H9 (cell line): ENCODE results near the gene RLN3. TPM values are rescaled to one million over a fixed set of nuclear protein-coding genes. Genes with fewer than 3 reads are reported as not detected.

Source experiments
- DNase-seq: peaks from one replicate; pipeline ENCODE4 v3.0.0-alpha.2; 2017
- H2AFZ ChIP-seq: one replicate; pipeline ENCODE4 v1.6.1; 2013; ENCODE audit warnings: mild to moderate bottlenecking, low read length, control low read depth, moderate library complexity
- H2AK5ac ChIP-seq: 2 replicates; pipeline ENCODE4 v1.6.1; 2013; ENCODE audit warnings: low read length, control low read depth, mixed read lengths; ENCODE audit not compliant: insufficient read length
- H2BK120ac ChIP-seq: one replicate; pipeline ENCODE4 v1.6.1; 2013; ENCODE audit warnings: low read depth, mild to moderate bottlenecking, low read length, control low read depth, inconsistent platforms; ENCODE audit not compliant: poor library complexity, severe bottlenecking
- H2BK12ac ChIP-seq: 2 replicates; pipeline ENCODE4 v1.6.1; 2013; ENCODE audit warnings: low read length, control low read depth, mixed read lengths, low read depth; ENCODE audit not compliant: insufficient read length
- H2BK15ac ChIP-seq: 2 replicates; pipeline ENCODE4 v1.6.1; 2013; ENCODE audit warnings: low read depth, low read length, control low read depth
- H2BK20ac ChIP-seq: one replicate; pipeline ENCODE4 v1.6.1; 2013; ENCODE audit warnings: low read depth, mild to moderate bottlenecking, low read length, control low read depth, inconsistent platforms; ENCODE audit not compliant: poor library complexity, severe bottlenecking
- H2BK5ac ChIP-seq: 2 replicates; pipeline ENCODE4 v1.6.1; 2013; ENCODE audit warnings: low read length, control low read depth, mixed read lengths; ENCODE audit not compliant: insufficient read length
- H3K14ac ChIP-seq: 2 replicates; pipeline ENCODE4 v1.6.1; 2013; ENCODE audit warnings: low read length, control low read depth; ENCODE audit not compliant: insufficient read depth
- H3K18ac ChIP-seq: 2 replicates; pipeline ENCODE4 v1.6.1; 2013; ENCODE audit warnings: low read depth, mild to moderate bottlenecking, mixed read lengths, low read length, control low read depth; ENCODE audit not compliant: insufficient read length
- H3K23ac ChIP-seq: 2 replicates; pipeline ENCODE4 v1.6.1; 2013; ENCODE audit warnings: low read length, control low read depth, mixed read lengths, low read depth; ENCODE audit not compliant: insufficient read length
- H3K23me2 ChIP-seq: 2 replicates; pipeline ENCODE4 v1.6.1; 2013; ENCODE audit warnings: low read depth, mild to moderate bottlenecking, mixed read lengths, low read length, control low read depth; ENCODE audit not compliant: insufficient read length, poor library complexity, severe bottlenecking
- H3K27ac ChIP-seq: 2 replicates; pipeline ENCODE4 v1.5.1; 2013; ENCODE audit warnings: low read length, control low read depth, mixed read lengths, low read depth; ENCODE audit not compliant: insufficient read length
- H3K27me3 ChIP-seq: 2 replicates; pipeline ENCODE4 v1.6.1; 2013; ENCODE audit warnings: low read length, control low read depth, inconsistent platforms; ENCODE audit not compliant: insufficient read depth
- H3K4ac ChIP-seq: 2 replicates; pipeline ENCODE4 v1.6.1; 2013; ENCODE audit warnings: low read depth, mild to moderate bottlenecking, control low read depth, inconsistent platforms, low read length, moderate library complexity
- H3K4me1 ChIP-seq: 2 replicates; pipeline ENCODE4 v1.6.1; 2013; ENCODE audit warnings: low read length, control low read depth, inconsistent platforms; ENCODE audit not compliant: insufficient read depth
- H3K4me2 ChIP-seq: 2 replicates; pipeline ENCODE4 v1.6.1; 2013; ENCODE audit warnings: low read length, control low read depth, mixed read lengths; ENCODE audit not compliant: insufficient read length, insufficient read depth
- H3K56ac ChIP-seq: 2 replicates; pipeline ENCODE4 v1.6.1; 2013; ENCODE audit warnings: low read depth, mild to moderate bottlenecking, mixed read lengths, low read length, control low read depth; ENCODE audit not compliant: insufficient read length
- H3K79me1 ChIP-seq: 2 replicates; pipeline ENCODE4 v1.6.1; 2013; ENCODE audit warnings: low read depth, mild to moderate bottlenecking, moderate library complexity, low read length, control low read depth, inconsistent platforms; ENCODE audit not compliant: insufficient read depth, poor library complexity, severe bottlenecking
- H3K79me2 ChIP-seq: 2 replicates; pipeline ENCODE4 v1.6.1; 2013; ENCODE audit warnings: low read length, control low read depth, inconsistent platforms; ENCODE audit not compliant: insufficient read depth
- H3K9ac ChIP-seq: 2 replicates; pipeline ENCODE4 v1.6.1; 2013; ENCODE audit warnings: low read length, control low read depth, mixed read lengths; ENCODE audit not compliant: insufficient read length; ENCODE audit errors: extremely low read depth
- H3K9me3 ChIP-seq: one replicate; pipeline ENCODE4 v1.6.1; 2013; ENCODE audit warnings: low read depth, low read length, inconsistent platforms; ENCODE audit not compliant: control insufficient read depth
- H3T11ph ChIP-seq: one replicate; pipeline ENCODE4 v1.6.1; 2013; ENCODE audit warnings: mild to moderate bottlenecking, low read length, control low read depth, inconsistent platforms
- H4K20me1 ChIP-seq: one replicate; pipeline ENCODE4 v1.6.1; 2013; ENCODE audit not compliant: control insufficient read depth, insufficient read length, insufficient read depth
- H4K5ac ChIP-seq: 2 replicates; pipeline ENCODE4 v1.6.1; 2013; ENCODE audit warnings: low read depth, mild to moderate bottlenecking, mixed read lengths, low read length, control low read depth; ENCODE audit not compliant: insufficient read length
- H4K8ac ChIP-seq: replicated peaks from 2 replicates; pipeline ENCODE4 v1.6.1; 2013; ENCODE audit warnings: low read length, control low read depth, mixed read lengths, low read depth; ENCODE audit not compliant: insufficient read length
- H4K91ac ChIP-seq: 2 replicates; pipeline ENCODE4 v1.6.1; 2013; ENCODE audit warnings: low read depth, mild to moderate bottlenecking, moderate library complexity, mixed read lengths, low read length, control low read depth; ENCODE audit not compliant: insufficient read length
- H3K27ac Mint-ChIP-seq, 3 experiments: 2 replicates in 2 of 3; 3 replicates in 1 of 3; pipeline ENCODE4 v1.8.0; 2020 to 2021; ENCODE audit warnings: mixed read lengths in 3 of 3, mild to moderate bottlenecking in 1 of 3, moderate library complexity in 1 of 3
- H3K27me3 Mint-ChIP-seq: 2 replicates; pipeline ENCODE4 v1.8.0; 2021; ENCODE audit warnings: low read depth, mild to moderate bottlenecking, moderate library complexity, mixed read lengths
- H3K36me3 Mint-ChIP-seq, 3 experiments: 2 replicates in 2 of 3; 3 replicates in 1 of 3; pipeline ENCODE4 v1.8.0; 2020 to 2021; ENCODE audit warnings: low read depth in 3 of 3, mixed read lengths in 3 of 3; ENCODE audit not compliant: insufficient read depth in 1 of 3
- H3K4me1 Mint-ChIP-seq, 2 experiments: 2 replicates each; pipeline ENCODE4 v1.8.0; 2020; ENCODE audit warnings: mixed read lengths in 2 of 2
- H3K4me3 Mint-ChIP-seq, 2 experiments: 2 replicates in 1 of 2; 3 replicates in 1 of 2; pipeline ENCODE4 v1.8.0; 2020 to 2021; ENCODE audit warnings: mild to moderate bottlenecking in 2 of 2, mixed read lengths in 2 of 2, moderate library complexity in 1 of 2
- H3K9me3 Mint-ChIP-seq, 2 experiments: 2 replicates in 1 of 2; 3 replicates in 1 of 2; pipeline ENCODE4 v1.8.0; 2020; ENCODE audit warnings: mild to moderate bottlenecking in 2 of 2, mixed read lengths in 2 of 2, moderate library complexity in 1 of 2
- CTCF ChIP-seq: fragments of 200-600 bp; sonication (generic); conservative IDR thresholded peaks from 3 replicates; pipeline ENCODE4 v1.8.0; 2021; ENCODE audit warnings: antibody characterized with exemption, mild to moderate bottlenecking
- WGBS: extraction: QIAGEN DNeasy Blood & Tissue Kit; methylation state at CpG from one replicate; pipeline ENCODE4 v1.1.7; 2013; ENCODE audit warnings: missing lambda C conversion rate, low lambda C conversion rate, mixed read lengths; ENCODE audit not compliant: insufficient read length; ENCODE audit errors: extremely low coverage; 5-methylcytosine and 5-hydroxymethylcytosine counted together
- total RNA-seq: library from RNA; stranded (reverse); gene quantifications from 2 replicates; pipeline ENCODE4 v1.2.1, GENCODE V29; 2021

RLN3 gene
- total RNA-seq, 1 experiment from 2014 or later, result not detected

DNA sequence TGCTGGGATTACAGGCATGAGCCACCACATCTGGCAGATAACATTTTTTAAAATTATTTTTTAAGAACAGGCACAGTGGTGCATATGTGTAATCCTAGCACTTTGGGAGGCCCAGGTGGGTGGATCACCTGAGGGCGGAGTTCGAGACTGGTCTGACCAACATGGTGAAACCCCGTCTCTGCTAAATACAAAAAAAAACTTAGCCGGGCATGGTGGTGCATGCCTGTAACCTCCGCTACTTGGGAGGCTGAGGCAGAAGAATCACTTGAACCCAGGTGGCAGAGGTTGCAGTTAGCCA lies 34.6 kb downstream of the RLN3 start:
- Histone ChIP-seq H3K79me2 (no peaks in the 10 kb centered on the region), H3K4ac (no peak overlapping the region), H3K9ac (no peak overlapping the region), H3K23me2 (peaks cover 6% of the 10 kb centered on the region), H4K8ac (no peak overlapping the region), H2BK12ac (no peak overlapping the region), H2AFZ (no peak overlapping the region), H3K14ac (no peak overlapping the region), H3K23ac (no peak overlapping the region), H3K79me1 (no peaks in the 10 kb centered on the region), H2BK20ac (no peak overlapping the region), H2BK120ac (no peak overlapping the region), H3K18ac (no peak overlapping the region), H3K27me3 (peaks cover 8% of the 10 kb centered on the region), H2BK15ac (no peak overlapping the region), H3K4me1 (no peaks in the 10 kb centered on the region; the same call in 1 of the 2 replicates), H4K91ac (no peak overlapping the region), H3K4me2 (no peak overlapping the region), H3T11ph (no peak overlapping the region), H3K27ac (no peak overlapping the region), H2BK5ac (no peak overlapping the region), H4K5ac (no peak overlapping the region), H4K20me1 (no peaks in the 10 kb centered on the region), H3K56ac (no peak overlapping the region), H3K9me3 (no peaks in the 10 kb centered on the region), H2AK5ac (no peak overlapping the region)
- H3K9me3 Mint-ChIP-seq, result no peaks in the 10 kb centered on the region; a peak in 2 of 5 replicates
- H3K4me3 Mint-ChIP-seq, result no peak overlapping the region
- no peak for DNase-seq
- no peaks in the 10 kb centered on the region for H3K36me3 Mint-ChIP-seq
- no peak overlapping the region for H3K27ac Mint-ChIP-seq
- WGBS, result no CpG with 5 or more reads among the region's 5 CpGs
- peaks cover 41% of the 10 kb centered on the region for H3K27me3 Mint-ChIP-seq
- H3K4me1 Mint-ChIP-seq, result peaks cover 6 to 19% of the 10 kb centered on the region in 2 experiments; a peak in 3 of 4 replicates
- TF ChIP-seq CTCF, result no peak
